ENCODE data around the gene ABCE1. TPM values are rescaled to one million over a fixed set of nuclear protein-coding genes. Genes with fewer than 3 reads are reported as not detected.
A peak's percentile ranks its signal among the peaks of the same experiment; 100 is the strongest.

Gene ABCE1
- total RNA-seq: 45.5 and 51.0 TPM in 2 replicates
- polyA plus RNA-seq: 24.1 and 41.6 TPM in 2 replicates

DNA sequence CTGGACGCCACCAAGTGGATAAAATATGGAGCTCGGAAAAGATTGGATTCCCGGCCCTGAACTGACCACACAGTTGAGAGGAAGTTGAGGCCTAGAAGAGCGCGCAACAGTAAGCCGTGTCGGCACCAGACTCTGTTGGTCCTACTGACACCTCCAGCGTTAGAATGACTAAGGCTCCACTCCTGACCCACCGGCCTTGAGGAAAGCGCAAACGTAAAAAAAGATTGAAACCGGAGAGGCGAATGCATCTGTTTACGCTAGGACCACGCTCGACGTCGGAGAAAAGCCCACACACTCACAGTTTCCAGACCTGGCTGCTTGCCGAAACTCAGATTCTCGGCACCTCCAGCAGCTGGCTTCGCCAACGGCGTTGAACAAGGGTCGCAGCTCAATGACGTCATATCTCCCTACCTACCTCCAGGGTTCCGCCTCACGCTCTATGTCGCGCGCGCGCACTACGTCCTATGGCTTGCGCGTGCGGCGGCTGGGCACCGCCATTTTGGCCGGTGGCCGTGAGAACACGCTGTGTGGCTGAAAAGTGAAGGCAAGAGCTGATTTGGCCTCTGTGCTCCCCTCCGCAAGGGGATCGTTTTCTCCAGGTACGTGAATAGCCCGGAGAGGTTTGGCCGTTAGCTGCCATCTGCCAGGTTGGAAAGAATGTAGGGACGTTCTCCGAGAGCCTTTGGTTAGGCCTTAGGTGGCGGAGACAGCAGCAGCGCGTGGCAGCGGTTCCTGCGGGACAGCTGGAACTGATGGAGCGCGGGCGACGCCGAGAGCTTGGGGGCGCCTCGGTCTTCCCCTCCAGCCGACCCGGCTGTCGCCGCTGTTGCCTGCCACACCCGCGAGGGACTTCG is at the start of gene ABCE1, which contains the start of gene ANAPC10:
Gene ABCE1, plus strand, starts transcription at position 491 of the 854 bp plus-strand sequence. CDS start 6,102 bp downstream, outside the sequence.
Gene ANAPC10, minus strand, starts transcription at position 376 of the 854 bp plus-strand sequence. CDS start 2,097 bp downstream, outside the sequence.
- TF ChIP-seq, protein P1, sequence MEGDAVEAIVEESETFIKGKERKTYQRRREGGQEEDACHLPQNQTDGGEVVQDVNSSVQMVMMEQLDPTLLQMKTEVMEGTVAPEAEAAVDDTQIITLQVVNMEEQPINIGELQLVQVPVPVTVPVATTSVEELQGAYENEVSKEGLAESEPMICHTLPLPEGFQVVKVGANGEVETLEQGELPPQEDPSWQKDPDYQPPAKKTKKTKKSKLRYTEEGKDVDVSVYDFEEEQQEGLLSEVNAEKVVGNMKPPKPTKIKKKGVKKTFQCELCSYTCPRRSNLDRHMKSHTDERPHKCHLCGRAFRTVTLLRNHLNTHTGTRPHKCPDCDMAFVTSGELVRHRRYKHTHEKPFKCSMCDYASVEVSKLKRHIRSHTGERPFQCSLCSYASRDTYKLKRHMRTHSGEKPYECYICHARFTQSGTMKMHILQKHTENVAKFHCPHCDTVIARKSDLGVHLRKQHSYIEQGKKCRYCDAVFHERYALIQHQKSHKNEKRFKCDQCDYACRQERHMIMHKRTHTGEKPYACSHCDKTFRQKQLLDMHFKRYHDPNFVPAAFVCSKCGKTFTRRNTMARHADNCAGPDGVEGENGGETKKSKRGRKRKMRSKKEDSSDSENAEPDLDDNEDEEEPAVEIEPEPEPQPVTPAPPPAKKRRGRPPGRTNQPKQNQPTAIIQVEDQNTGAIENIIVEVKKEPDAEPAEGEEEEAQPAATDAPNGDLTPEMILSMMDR (IDR thresholded peaks at IDR 0.05; ENCODE audit: low read depth, low read length): peak; percentile 38
- H3K36me3 ChIP-seq: peaks cover 9% of the 10 kb centered on the region
- H3K27me3 ChIP-seq: no peaks in the 10 kb centered on the region
- H3K27ac ChIP-seq: peak within 1 kb of the TSS; percentile 95
- no peaks in the 10 kb centered on the region for H3K9me3 ChIP-seq (ENCODE audit: low read depth)
- peaks cover 8% of the 10 kb centered on the region for H3K4me1 ChIP-seq (ENCODE audit: low read depth)
- peak within 1 kb of the TSS; percentile 65 for H3K4me3 ChIP-seq
- peak; percentile 99 to 100 for DNase-seq (ENCODE audit: low read depth in 1 of 2, low spot score in 1 of 2)

DNA sequence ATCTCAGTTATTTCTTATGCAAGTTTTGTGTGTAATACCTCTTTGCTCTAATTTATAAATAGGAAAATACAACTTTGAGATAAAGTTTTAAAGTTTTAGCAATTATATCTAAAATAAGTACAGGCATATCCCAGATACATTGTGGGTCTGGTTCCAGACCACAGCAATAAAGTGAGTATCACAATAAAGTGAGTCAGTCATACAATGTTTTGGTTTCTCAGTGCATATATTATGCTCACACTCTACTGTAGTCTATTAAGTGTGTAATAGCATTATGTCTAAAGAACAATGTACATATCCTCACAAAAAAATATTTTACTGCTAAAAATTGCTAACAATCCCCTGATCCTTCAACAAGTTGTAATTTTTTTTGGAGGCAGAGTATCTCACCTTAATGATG is 49.3 kb upstream of the ABCE1 start:
- TF ChIP-seq, protein P1 (IDR thresholded peaks at IDR 0.05; ENCODE audit: low read depth, low read length): no peak
- H3K4me1 ChIP-seq (ENCODE audit: low read depth): no peaks in the 10 kb centered on the region
- H3K27me3 ChIP-seq: no peaks in the 10 kb centered on the region
- H3K27ac ChIP-seq: no peak overlapping the region
- H3K4me3 ChIP-seq: no peak overlapping the region
- H3K9me3 ChIP-seq (ENCODE audit: low read depth): no peaks in the 10 kb centered on the region
- H3K36me3 ChIP-seq: peaks cover 4% of the 10 kb centered on the region
- no peak for DNase-seq (ENCODE audit: low read depth in 1 of 2, low spot score in 1 of 2)

DNA sequence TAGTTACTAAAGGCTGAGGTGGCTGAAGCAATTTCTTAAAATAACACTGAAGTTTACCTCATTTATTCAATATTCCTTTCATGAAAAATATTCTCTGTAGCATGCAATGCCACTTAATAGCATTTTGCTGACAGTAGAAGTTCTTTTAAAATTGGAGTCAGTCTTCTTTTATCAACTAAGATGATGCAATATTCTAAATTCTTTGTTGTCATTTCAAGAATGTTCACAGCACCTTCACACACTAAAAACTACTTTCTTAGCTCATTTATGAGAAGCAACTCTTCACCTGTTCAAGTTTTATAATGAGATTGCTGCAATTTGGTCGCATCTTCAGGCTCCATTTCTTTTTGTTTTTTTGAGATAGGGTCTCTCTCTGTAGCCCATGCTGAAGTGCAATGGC is 48.9 kb upstream of the ABCE1 start:
- H3K4me1 ChIP-seq (ENCODE audit: low read depth): no peaks in the 10 kb centered on the region
- no peak for DNase-seq (ENCODE audit: low read depth in 1 of 2, low spot score in 1 of 2)
- H3K9me3 ChIP-seq (ENCODE audit: low read depth): no peaks in the 10 kb centered on the region
- TF ChIP-seq, protein P1 (IDR thresholded peaks at IDR 0.05; ENCODE audit: low read depth, low read length): no peak
- H3K27me3 ChIP-seq: no peaks in the 10 kb centered on the region
- no peak overlapping the region for H3K4me3 ChIP-seq
- no peak overlapping the region for H3K27ac ChIP-seq
- peaks cover 4% of the 10 kb centered on the region for H3K36me3 ChIP-seq

DNA sequence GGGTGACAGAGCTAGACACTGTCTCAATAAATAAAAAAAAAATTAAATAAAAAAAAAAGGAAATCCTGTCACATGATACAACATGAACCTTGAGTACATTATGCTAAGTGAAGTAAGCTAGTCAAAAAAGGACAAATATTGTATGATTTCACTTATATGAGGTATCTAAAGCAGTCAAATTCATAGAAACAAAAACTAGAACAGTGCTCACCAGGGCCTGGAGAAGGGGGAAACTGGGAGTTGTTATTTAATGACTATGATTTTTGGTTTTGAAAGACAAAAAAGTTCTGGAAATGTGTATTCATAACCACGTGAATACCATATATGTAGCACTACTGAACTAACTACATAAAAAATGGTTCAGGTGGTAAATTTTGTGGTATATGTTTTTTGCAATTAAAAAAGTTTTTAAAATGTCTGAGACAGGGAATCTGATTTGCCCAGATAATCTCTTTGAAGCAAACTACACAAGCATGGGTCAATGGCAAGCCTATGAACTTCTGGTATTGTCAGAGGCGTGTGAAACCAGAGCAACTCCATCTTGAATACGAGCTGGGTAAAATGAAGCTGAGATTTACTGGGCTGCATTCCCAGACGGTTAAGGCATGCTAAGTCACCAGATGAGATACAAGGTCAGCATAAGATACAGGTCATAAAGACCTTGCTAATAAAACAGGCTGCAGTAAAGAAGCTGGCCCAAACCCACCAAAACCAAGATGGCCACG is 42.4 kb upstream of the ABCE1 start:
- H3K9me3 ChIP-seq (ENCODE audit: low read depth): no peaks in the 10 kb centered on the region
- TF ChIP-seq, protein P1 (IDR thresholded peaks at IDR 0.05; ENCODE audit: low read depth, low read length): no peak
- no peak overlapping the region for H3K4me3 ChIP-seq
- H3K27ac ChIP-seq: no peak overlapping the region
- no peaks in the 10 kb centered on the region for H3K36me3 ChIP-seq
- H3K27me3 ChIP-seq: no peaks in the 10 kb centered on the region
- H3K4me1 ChIP-seq (ENCODE audit: low read depth): peaks cover 4% of the 10 kb centered on the region
- DNase-seq (ENCODE audit: low read depth in 1 of 2, low spot score in 1 of 2): no peak

DNA sequence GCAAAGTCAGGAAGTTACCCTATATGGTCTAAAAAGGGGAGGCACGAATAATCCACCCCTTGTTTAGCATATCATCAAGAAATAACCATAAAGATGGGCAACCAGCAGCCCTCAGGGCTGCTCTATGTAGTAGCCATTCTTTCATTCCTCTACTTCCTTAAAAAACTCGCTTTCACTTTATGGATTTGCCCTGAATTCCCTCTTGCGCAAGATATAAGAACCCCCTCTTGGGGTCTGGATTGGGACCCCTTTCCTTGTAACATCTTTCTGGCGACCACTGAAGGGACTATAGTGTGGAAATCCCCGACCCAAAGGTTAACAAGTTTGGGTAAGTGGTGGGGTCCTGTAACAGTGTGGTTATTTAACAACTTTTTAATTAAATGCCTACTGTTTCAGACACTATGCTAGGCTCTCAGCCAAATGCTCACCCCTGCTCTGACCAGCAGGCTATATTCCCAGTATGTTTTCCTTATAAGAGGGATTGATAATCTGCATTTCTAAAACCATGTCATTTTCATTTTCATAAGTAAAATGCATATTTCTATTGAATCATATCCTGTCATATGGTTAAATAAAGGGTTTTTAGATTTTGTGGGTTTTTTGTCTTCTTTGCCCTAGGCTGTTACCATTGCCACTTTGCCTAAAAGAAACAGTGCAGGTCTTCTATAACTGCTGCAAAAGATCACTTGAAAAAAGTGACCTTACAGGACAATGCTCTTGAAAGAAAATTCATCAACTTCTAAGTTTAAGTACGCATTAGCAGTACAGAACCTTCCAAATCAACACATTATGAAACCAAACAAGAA is 41.6 kb upstream of the ABCE1 start:
- H3K4me3 ChIP-seq: no peak overlapping the region
- DNase-seq (ENCODE audit: low read depth in 1 of 2, low spot score in 1 of 2): no peak
- H3K9me3 ChIP-seq (ENCODE audit: low read depth): no peaks in the 10 kb centered on the region
- TF ChIP-seq, protein P1 (IDR thresholded peaks at IDR 0.05; ENCODE audit: low read depth, low read length): no peak
- no peaks in the 10 kb centered on the region for H3K27me3 ChIP-seq
- H3K36me3 ChIP-seq: no peaks in the 10 kb centered on the region
- peaks cover 4% of the 10 kb centered on the region for H3K4me1 ChIP-seq (ENCODE audit: low read depth)
- H3K27ac ChIP-seq: no peak overlapping the region
